ENCODE measurements around the gene CALHM3. TPM values are rescaled to one million over a fixed set of nuclear protein-coding genes. Genes with fewer than 3 reads are reported as not detected.

CALHM3 gene
- total RNA-seq, 1 donor from 2014 or later = not detected

DNA sequence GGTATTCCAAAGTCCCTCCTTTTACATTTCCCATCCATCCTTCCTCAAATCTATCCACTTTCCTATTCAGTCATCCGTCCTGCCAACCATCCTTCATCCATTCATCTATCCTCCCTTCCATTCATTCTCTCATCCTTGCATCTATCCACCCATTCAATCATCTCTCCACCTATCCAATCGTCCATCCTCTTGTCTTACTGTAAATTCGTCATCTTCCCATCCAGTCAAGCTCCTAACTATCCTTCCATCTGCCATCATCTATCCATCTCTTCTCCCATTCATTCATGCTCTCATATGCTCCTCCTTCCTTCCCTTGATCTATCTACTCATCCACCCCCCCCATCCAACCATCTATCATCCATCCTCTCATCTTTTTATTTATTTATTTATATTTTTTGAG lies 5.0 kb downstream of the CALHM3 start:
- no peak for DNase-seq

DNA sequence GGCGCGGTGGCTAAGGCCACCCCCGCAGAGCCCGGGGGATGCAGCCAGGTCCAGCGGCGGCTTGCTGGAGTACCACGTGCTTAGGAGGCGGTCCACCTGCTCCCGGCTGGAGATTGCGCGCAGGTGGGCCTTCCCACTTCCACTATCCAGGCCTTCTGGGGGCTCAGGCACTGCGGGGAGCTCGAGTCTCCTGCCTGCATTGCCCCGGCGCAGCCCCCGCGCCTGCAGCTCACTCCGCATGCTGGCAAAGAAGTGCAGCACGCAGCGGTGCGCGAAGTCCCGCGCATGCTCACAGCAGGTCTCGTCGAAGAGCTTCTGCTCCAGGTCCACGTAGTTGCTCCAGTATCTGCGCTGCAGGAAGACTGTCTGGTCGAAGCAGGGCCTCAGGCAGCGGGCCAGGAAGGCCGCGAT lies 5.8 kb downstream of the CALHM3 start:
- DNase-seq = no peak

DNA sequence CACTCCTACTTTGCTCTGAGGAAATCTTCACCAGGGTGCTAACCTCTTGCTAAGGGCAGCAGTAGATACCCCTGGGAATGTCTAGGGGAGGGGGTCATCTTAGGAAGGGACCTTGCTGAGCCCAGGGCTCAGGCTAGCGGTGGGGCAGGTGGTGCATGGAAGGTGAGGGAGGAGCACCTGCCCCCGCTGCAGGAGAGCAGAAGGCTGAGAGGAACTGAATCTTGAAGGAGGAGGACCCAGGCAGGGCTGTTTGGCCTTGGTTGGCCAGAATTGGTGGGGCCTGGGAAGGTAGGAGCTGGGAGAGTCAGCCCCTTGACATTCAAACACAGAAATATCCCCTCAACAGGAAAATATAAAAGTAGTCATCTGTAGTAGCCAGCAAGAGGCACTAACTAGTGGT lies 7.0 kb downstream of the CALHM3 start:
- no peak for DNase-seq

DNA sequence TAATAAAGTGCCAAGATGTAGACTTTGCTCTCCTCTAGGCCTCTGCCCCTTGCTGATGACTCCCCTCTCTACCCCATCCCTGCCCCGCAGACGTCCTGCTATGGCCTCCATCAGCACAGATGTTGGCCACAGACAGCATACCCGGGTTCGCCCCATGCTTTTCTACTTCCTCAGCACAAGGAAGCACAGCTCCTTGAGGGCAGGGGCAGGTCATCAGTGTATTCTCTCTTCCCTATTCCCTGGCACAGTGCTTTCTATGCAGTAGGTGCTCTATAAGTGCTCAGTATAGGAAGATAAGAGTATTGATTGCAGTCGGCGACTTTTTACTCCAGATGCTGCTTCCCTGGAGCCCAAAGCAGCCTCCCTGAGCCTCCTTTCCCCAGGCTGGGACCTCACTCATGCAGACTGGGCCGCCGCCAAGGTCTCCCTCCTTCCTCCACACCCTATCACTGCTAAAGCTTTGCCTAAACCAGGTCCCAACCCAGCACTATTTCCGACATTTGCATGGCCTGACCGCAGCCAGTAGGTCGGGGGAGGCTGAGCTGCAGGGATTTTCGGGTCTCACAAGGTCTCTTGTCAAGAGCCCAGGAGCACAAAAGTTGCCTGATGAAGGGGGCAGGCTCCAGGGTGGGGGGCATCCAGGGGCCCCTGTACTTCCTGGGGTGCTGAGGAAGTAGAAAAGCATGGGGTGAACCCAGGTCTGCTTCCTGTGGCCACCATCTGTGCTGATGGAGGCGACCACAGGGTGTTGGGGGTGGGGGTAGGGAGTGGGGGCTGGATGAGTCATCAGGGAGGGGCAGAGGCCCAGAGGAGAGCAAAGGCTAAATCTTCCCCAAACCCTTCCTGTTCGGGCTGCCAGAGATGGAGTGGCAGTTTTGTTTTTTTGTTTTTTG lies 8.0 kb downstream of the CALHM3 start:
- DNase-seq = no peak

DNA sequence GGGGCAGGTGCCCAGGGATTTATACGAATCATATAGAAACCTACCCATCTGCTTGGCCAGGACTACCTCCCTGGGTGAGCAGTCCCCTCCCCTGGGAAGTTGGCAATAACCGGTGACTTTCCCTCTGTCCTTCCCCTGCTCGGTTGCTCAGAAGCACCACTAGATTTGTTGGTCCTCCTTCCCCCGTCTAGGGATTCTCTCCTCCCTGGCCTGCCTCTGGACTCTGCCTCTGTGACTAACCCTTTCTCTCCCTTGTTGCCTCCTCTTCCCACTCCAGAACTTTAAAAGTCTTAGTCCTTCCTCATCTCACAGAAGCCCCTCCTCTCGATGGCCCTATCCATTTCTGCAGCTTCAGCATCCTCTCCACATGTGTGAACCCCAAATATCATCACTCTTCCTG lies 9.8 kb downstream of the CALHM3 start:
- DNase-seq = no peak

DNA sequence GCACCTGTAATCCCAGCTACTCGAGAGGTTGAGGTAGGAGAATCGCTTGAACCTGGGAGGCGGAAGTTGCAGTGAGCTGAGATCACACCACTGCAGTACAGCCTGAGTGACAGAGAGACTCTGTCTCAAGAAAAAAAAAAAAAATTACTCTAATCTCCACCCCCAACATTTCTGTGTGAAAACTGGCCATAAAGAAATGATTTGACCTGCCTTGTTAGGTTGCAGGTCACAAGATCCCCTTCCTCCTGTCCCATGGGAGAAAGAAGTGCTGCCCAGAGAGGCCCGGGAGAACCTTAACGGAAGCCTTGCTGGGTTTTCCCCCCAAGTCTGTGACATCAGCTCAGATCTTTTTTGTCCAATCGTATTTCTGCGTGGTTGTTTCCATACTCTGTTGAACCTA lies 11.6 kb downstream of the CALHM3 start:
- no peak for DNase-seq

DNA sequence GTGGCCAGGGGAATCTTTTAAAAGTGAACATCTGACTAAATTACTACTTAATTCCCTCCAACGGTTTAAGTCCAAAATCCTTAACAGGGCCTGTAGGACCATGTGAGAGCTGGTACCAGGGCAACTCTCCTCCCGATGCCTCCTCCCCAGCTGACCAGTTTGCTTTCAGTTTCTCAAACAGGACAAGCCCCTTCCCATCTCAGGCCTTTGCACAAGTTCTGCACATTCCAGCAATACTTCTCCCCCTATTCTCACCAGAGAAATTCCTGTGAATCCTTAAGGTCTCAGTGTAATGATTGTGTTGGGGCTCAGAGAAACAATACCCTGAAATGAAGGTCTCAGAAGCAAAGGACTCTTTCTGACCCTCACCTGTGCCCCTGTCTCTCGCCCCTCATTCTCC lies 12.3 kb downstream of the CALHM3 start:
- DNase-seq = no peak

DNA sequence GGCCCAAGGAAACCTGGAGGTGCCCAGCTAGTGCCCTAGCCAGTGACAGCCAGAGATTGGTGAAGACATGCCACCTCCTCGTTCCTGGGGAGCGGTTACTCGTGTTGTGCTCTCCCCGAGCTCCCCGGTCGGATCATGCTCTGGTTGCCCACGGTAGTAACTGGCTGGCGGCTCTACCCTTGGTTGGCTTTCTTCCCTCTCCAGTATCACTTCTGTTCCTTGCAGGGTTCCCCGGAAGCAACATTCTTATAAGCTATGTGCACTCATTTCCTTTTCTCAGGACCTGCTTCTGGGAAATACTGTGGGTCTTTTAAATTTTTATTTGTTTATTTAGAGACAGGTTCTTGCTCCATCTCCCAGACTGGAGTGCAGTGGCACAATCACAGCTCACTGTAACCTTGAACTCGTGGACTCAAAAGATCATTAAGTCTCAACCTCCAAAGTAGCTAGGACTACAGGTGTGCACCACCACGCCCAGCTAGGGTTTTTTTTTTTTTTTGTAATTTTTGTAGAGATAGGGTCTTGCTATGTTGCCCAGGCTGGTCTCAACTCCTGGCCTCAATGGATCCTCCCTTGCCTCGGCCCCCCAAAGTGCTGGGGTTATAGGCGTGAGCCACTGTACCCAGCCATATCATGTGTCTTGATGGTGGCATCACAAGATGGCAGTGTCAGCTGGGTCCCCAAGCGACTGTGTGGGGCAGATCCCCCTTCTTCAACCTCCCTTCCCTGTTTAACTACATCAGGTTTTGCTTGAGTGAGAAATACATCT lies 13.4 kb downstream of the CALHM3 start:
- DNase-seq = no peak

DNA sequence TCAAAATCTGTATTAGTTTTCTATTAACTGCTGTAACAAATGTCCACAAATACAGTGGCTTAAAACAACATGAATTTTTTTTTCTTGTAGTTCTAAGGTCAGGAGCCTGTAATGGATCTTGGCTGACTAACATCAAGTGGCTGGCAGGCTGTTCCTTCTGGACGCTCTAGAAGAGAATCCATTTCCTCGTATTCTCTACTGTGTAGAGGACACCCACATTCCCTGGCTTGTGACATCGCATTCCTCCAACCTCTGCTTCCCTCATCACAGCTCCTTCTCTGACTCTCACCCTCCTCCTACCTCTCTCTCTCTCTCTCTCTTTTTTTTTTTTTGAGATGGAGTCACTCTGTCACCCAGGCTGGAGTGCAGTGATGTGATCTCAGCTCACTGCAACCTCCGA lies 15.5 kb downstream of the CALHM3 start:
- no peak for DNase-seq

DNA sequence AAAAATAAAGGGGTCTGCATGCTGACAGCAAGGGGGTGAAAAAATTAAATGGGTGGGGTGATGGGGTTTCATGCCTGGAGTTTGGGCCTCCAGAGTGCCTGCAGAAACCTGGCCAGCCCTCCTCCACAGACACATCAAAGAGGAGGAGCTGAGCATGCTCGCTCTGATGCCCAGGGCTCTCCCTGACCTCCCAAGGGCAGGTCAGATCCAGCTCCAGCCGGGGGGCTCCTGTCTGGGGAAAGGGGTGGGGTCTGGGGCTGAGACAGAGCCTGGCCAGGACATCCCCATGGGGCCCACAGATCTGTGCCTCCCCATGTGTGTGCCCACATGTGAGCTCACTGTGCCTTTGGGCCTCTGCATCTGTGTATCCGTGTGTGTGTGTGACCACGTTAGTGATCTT lies 19.4 kb downstream of the CALHM3 start:
- DNase-seq = no peak

DNA sequence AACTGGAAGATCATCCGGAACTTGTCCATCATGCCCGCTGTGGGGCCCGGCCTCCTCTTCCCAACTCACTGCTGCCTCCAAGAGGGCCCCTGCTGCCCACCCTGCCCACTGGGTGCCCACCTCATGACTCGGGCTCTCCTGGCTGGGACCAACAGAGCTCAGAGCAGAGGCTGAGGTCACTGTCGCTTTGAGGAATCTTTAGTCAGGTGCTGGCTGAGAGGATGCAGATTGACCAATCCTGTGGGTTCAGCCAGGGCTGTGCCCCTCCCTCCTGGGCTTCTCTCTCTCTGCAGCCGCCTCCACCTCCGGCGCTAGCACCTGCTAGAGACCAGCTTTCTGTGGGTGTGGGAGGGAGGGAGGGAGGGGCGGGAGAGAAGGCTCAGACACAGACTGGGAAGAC lies 20.3 kb downstream of the CALHM3 start, which contains the start of gene CALHM1:
Gene CALHM1, minus strand, starts transcription at position 181 of the 400 bp plus-strand sequence. Its CDS starts 149 bp downstream, at position 32.
- peak; percentile 33 for DNase-seq

DNA sequence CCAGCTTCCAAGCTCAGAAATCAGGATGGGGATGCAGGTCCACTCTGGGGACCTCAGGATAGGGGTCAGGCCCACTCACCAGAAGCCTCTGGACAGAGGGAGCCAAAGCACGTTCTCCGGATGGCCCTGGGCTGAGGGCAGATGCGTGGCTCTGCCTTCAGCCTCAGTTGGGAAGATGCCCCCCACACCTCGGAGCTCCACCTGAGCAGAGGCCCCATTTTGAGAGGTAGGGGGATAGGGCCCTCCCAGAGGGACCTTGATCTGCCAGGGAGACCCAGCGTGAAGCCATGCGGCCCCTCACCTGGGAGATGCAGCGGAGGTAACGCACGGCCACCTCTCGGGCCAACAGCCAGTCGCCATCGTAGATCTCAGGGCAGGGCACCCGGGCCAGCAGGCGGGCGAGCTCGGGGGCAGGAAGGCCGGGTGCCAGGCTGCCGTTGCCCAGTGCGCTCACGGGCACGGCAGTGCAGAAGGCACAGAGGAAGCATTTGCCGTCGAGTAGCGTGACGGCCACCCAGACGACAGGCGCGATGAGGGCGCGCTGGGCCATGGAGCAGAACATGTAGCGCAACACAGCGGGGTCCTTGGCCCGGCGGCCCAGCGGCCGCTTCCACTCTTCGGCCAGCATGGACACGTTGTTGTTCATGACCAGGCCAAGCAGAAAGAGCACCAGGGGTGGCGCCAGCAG lies 21.0 kb downstream of the CALHM3 start:
- no peak for DNase-seq

DNA sequence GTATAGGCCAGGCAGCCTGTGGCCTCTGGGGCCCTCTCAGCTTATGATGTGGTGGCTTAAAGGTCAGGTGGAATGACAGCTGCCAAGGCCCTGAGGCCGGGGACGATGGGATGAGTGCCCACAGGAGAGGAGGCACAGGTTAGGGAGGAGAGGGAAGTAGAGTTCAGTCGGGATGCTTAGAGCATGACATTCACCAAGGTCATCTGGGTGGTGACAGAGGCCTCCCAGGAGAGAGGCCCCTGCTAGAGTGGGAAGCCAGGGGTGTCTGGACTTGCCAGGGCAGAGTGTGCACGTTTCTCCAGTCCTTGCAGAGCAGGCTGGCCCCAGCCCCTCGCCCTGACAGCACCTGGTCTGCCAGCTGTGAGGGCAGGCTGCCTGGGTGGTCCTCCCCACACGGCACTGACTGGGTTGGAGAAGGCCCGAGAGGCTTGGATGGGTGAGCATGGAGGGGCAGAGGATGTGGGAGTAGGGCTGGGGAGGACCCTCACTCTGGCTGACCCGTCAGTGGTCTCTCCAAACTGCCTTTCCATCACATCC lies 21.8 kb downstream of the CALHM3 start:
- DNase-seq = peak; percentile 14

DNA sequence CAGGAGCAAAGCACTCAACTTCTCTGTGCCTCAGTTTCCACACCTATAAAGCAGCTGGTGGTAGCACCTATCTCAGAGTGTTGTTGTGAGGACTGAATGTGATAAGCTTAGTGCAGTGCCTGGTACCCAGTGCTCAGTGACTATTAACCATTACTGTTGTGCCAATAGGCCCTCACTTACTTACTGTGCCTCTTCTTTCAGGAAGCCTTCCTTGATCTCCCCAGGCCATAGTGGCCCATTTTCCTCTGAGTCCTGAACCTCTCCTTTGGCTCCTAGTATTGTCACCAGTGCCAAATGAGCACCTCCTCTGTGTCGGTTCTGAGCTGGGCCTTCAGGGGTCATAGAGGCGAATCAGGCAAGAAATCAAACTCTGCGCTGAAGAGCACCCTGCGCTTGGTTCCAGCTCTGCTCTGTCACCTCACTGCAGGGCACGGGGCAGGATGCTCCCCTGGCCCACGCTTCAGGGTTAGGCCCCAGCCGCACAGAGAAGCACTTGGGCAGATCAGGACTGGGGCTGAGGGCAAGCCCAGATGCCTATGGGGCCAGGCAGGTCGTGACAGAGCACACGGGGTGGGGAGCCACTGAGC lies 22.9 kb downstream of the CALHM3 start:
- no peak for DNase-seq

DNA sequence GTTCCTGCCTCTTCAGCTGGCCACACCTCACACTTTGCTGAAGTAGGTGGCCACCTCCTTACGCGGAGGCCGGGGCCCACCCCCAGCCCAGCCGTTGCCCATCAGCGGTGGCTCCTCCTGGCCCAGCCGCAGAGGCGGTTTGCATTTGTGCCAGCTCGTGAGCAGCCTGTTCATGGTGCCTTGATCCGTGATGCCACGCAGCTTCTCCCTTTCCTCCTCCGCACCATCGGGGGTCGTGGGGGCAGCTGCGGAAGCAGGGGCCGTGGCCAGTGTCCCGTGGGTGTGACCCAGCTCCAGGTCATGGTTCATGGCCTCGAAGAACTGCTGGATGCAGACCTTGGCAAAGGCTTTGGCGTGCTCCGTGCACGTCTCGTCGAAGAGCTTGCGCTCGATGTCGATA lies 23.8 kb downstream of the CALHM3 start:
- no peak for DNase-seq

DNA sequence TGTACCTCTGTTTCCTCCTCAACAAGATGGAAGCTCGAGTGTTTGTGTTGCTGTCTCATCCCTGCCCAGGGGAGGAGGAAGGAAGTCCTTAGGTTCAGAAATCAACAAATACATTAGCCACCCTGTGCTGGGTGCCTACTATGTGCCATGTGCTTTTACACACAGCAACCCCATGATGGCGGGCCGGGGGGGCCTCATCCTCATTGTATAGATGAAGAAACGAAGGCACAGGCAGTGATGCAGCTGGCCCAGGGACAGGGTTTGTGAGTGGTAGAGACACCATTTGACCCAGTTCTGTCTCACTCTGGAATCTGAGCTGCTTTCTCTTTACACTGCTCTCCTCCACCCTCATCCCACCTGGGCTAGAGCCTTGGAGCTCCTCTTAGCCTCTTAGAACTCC lies 25.0 kb downstream of the CALHM3 start:
- DNase-seq = no peak

DNA sequence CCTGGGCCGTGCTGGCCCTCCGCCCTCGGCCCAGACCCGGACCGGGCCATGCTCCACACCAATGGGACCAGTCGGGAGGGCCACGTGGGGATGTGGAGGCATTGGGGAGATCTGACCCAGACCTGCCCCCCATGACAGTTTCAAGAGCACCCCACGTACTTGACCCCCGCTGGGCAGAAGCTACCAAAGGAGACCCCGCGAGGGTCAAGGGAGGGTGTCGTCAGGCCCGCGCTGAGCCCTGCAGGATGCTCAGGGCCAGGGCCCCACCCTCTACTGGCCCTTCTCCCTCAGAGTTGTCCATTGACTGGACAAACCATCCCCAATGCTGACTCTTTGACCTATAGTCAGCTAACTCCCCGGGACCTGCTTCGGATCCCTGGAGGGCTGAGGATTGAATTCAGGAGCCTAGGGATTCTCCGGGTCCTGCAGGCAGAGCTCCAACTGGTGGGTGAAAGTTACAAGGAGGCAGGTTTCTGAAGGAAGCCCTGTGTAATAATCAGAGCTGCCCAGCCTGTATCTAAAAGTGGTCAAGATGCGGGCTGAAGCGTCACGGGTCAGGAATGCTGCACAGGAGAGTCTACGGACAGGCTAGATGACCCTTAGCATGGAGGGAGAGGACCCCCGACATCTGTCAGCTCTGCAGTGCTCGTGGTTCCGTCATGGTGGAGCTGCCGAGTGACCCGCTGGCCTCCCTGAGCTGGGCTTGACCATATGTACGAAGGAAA lies 26.4 kb downstream of the CALHM3 start:
- no peak for DNase-seq

DNA sequence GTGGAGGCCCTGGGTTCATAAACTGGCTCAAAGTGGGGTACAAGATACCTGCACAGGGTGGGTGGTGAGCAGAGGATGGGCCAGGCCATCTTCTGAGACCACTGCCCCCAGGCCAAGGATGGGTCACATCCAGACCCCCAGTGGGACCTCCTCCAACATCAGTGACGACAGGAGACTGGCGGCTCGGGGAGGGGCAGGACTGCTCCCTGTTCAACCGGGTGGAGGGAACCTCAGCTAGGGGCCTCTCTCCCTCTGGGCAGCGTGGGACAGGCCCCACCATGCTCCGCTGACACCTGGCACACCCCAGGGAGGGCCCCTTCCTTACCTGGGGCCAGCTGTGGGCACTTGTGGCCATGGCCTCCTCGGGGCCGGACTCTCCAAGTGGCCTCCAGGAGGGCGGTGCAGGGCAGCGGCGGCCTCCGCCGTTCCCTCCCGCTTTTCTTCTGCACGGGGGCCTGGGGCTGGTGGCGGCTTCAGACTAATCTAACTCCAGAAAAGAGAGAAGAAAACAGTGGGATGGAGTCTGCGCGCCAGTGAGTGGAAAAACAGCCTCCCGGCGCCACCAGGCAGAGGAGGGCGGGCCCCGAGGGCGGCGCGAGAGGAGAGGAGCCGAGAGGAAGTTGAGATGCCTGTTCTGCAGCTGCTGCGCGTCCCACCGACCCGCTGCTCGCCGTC lies 27.1 kb downstream of the CALHM3 start, which contains the start of gene CALHM2:
Gene CALHM2, minus strand, starts transcription at position 540 of the 675 bp plus-strand sequence. CDS start 2,429 bp downstream, outside the sequence.
- DNase-seq = peak; percentile 91

DNA sequence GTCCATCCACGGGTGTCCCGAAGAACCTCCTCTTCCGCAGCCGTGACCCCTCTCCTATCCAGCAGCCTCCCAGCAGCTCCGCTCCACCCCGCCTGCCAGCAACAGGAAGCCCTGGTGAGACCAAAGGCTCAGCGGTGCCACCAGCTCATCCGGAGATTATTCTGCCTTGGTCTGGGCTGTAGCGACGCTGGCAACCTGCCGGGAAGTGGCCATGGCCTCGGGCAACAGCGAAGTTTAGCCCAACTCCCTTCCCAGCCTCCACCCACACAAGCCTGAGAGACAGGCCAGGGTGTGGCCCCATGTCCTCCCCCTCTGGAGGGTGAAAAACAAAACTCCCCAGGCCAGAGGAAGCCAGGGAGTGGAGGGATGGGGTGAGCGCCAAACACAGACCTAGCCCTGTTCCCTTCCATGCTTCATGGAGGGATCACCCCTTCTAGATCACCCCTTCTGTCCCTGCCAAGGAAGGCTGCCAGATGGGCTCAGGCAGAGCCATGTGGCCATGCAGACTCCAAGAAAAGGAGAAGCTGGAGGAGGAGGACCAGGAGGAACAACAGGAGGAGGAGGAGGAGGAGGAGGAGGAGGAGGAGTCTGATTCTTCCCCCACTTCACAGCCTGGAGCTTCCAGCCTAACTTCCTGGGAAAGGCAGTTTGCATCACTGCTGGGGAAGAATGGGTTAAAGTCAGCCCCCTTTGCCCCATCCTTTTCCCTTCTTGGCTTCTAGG lies 27.8 kb downstream of the CALHM3 start:
- peak; percentile 40 for DNase-seq

DNA sequence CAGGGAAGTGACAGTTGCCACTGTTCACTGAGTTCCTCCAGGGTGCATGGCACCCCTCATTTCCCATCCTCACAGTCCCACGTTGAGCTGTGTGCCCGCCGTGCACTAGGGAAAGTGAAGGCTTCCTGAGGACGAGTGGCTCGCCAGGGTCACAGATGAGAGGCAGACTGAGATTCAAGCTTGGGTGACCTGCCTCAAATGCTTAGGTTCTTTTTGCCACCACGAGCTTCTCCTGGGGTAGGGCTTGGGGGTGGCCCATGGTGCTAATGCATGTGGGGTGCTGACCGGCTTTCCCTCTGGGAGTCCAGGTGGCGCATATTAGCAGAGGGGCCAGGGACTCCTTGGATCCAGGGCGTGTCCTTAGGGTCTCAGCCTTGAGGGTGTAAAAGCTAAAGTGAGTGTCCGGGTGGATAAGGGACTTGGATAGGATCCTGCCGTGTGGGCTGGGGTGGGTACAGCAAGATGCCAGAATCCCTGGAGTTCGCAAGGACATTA lies 28.8 kb downstream of the CALHM3 start:
- DNase-seq = no peak
